ENCODE results near the gene PLEKHG3. TPM values are rescaled to one million over a fixed set of nuclear protein-coding genes. Genes with fewer than 3 reads are reported as not detected.

The PLEKHG3 gene
- total RNA-seq, 1 experiment from 2014 or later, result 75.3 TPM

GRCh38 chr14:64721899-64722298 is 17.7 kb downstream of the PLEKHG3 start (continued):
- TF ChIP-seq AR (CRISPR knock-in tag; IDR thresholded peaks at IDR 0.05) (no peak), CREM (CRISPR knock-in tag; IDR thresholded peaks at IDR 0.05) (no peak), ZNF532 (CRISPR knock-in tag; IDR thresholded peaks at IDR 0.05; ENCODE audit: borderline replicate concordance) (no peak)

GRCh38 chr14:64722842-64723447 is 18.7 kb downstream of the PLEKHG3 start:
- no peak for ATAC-seq
- Mint-ChIP-seq H3K27ac (peak overlapping the region; percentile 45; the same call in 1 of the 2 replicates), H3K36me3 (no peaks in the 10 kb centered on the region; the same call in 1 of the 2 replicates), H3K4me3 (no peak overlapping the region), H3K9me3 (no peaks in the 10 kb centered on the region), H3K4me1 (peaks cover 84% of the 10 kb centered on the region), H3K27me3 (ENCODE audit: low read depth) (no peaks in the 10 kb centered on the region)
- ChIA-PET CTCF (no interaction called here), POLR2A (no interaction called here)
- no peak for DNase-seq (ENCODE audit: low spot score)
- TF ChIP-seq TP53 (CRISPR knock-in tag; IDR thresholded peaks at IDR 0.05) (no peak), TEAD1 (CRISPR knock-in tag; IDR thresholded peaks at IDR 0.05) (no peak), ATF6 (CRISPR knock-in tag; IDR thresholded peaks at IDR 0.05) (no peak), HMGA2 (CRISPR knock-in tag; IDR thresholded peaks at IDR 0.05) (no peak), ELF4 (CRISPR knock-in tag; IDR thresholded peaks at IDR 0.05; ENCODE audit: low read depth) (no peak), ARID4B (CRISPR knock-in tag; IDR thresholded peaks at IDR 0.05; ENCODE audit: borderline replicate concordance) (no peak), SMAD4 (CRISPR knock-in tag; IDR thresholded peaks at IDR 0.05) (no peak), ERG (CRISPR knock-in tag; IDR thresholded peaks at IDR 0.05) (no peak), ZBTB43 (CRISPR knock-in tag; IDR thresholded peaks at IDR 0.05) (no peak), ZNF232 (CRISPR knock-in tag; IDR thresholded peaks at IDR 0.05) (no peak), ZNF121 (CRISPR knock-in tag; IDR thresholded peaks at IDR 0.05) (no peak), ZNF263 (CRISPR knock-in tag; IDR thresholded peaks at IDR 0.05; ENCODE audit: low read depth) (no peak), USF1 (CRISPR knock-in tag; IDR thresholded peaks at IDR 0.05) (no peak), E2F4 (CRISPR knock-in tag; IDR thresholded peaks at IDR 0.05; ENCODE audit: borderline replicate concordance, low read depth) (no peak)

Measured in WTC11 (cell line).